SK-N-SH (cell line): Measurements from ENCODE around the gene EVC. TPM values are rescaled to one million over a fixed set of nuclear protein-coding genes. Genes with fewer than 3 reads are reported as not detected.

ENCODE experiments used
- CTCF ChIA-PET: fragments of 300-600, 350-600 bp; formaldehyde crosslinking; extraction: SDS; loops from one replicate; lab custom pipeline; 2021; lab: Yijun Ruan, JAX
- POLR2A ChIA-PET: fragments of 350-600 bp; sonication (Branson Sonifier 250); formaldehyde crosslinking; extraction: SDS; loops from one replicate; lab custom pipeline; 2020; ENCODE audit warnings: antibody characterized with exemption, inconsistent platforms; lab: Yijun Ruan, JAX
- DNase-seq: peaks from one replicate; pipeline ENCODE4 v3.0.0; 2012
- H2AFZ ChIP-seq: fragments of 200-600 bp; sonication (generic); 2 replicates; pipeline ENCODE4 v1.8.1; 2016; ENCODE audit warnings: antibody characterized with exemption, mild to moderate bottlenecking, low read depth
- H3F3A ChIP-seq: fragments of 200-600 bp; sonication (generic); replicated peaks from 2 replicates; pipeline ENCODE3; 2016; ENCODE audit warnings: antibody characterized with exemption, mild to moderate bottlenecking; ENCODE audit not compliant: insufficient read depth
- H3K27ac ChIP-seq, 2 experiments: fragments of 200-500 bp in 1 of 2; fragments of 200-600 bp in 1 of 2; sonication (Bioruptor generic) in 1 of 2; sonication (generic), shearing (Covaris generic) in 1 of 2; 2 replicates each; pipeline versions ENCODE4 v1.5.1 to v1.6.1; 2014 to 2016; ENCODE audit warnings: low read depth in 2 of 2, inconsistent platforms in 1 of 2, low read length in 1 of 2, mild to moderate bottlenecking in 1 of 2, mixed read lengths in 1 of 2
- H3K27me3 ChIP-seq: fragments of 200-600 bp; sonication (generic), shearing (Covaris generic); 2 replicates; pipeline ENCODE4 v1.6.1; 2016; ENCODE audit warnings: mixed run types; ENCODE audit not compliant: insufficient read depth
- H3K36me3 ChIP-seq, 2 experiments: fragments of 200-500 bp in 1 of 2; fragments of 200-600 bp in 1 of 2; sonication (Bioruptor generic) in 1 of 2; sonication (generic) in 1 of 2; replicated peaks in 1 of 2; 2 replicates each; pipeline versions ENCODE3 to v1.5.1; 2014 to 2016; ENCODE audit warnings: low read length in 1 of 2, mild to moderate bottlenecking in 1 of 2; ENCODE audit not compliant: insufficient read depth in 2 of 2, control insufficient read depth in 1 of 2
- H3K4me1 ChIP-seq, 2 experiments: fragments of 200-500 bp in 1 of 2; fragments of 200-600 bp in 1 of 2; sonication (Bioruptor generic) in 1 of 2; sonication (generic), shearing (Covaris generic) in 1 of 2; 2 replicates each; pipeline versions ENCODE4 v1.5.1 to v1.6.1; 2014 to 2016; ENCODE audit warnings: low read depth in 1 of 2, low read length in 1 of 2, mixed run types in 1 of 2; ENCODE audit not compliant: insufficient read depth in 2 of 2, control insufficient read depth in 1 of 2
- H3K4me2 ChIP-seq: fragments of 200-600 bp; sonication (generic), shearing (Covaris generic); 2 replicates; pipeline ENCODE4 v1.6.1; 2017; ENCODE audit warnings: mixed run types
- H3K4me3 ChIP-seq, 2 experiments: fragments of 200-500 bp in 1 of 2; fragments of 200-600 bp in 1 of 2; sonication (Bioruptor generic) in 1 of 2; sonication (generic), shearing (Covaris generic) in 1 of 2; 2 replicates each; pipeline versions ENCODE4 v1.5.1 to v1.8.1; 2014 to 2016; ENCODE audit warnings: low read depth in 2 of 2, inconsistent platforms in 1 of 2, low read length in 1 of 2, mild to moderate bottlenecking in 1 of 2, mixed read lengths in 1 of 2, moderate library complexity in 1 of 2
- H3K79me2 ChIP-seq: fragments of 200-600 bp; sonication (generic); 2 replicates; pipeline ENCODE4 v1.8.1; 2017; ENCODE audit warnings: mild to moderate bottlenecking; ENCODE audit not compliant: insufficient read depth
- H3K9ac ChIP-seq: fragments of 200-600 bp; sonication (generic); 2 replicates; pipeline ENCODE4 v1.6.1; 2017; ENCODE audit warnings: mixed run types
- H3K9me2 ChIP-seq: fragments of 200-600 bp; sonication (generic); 2 replicates; pipeline ENCODE4 v1.6.1; 2017; ENCODE audit warnings: mixed run types
- H3K9me3 ChIP-seq: fragments of 200-600 bp; sonication (generic); 2 replicates; pipeline ENCODE4 v1.6.1; 2017; ENCODE audit warnings: mixed run types, mild to moderate bottlenecking, moderate library complexity
- H4K20me1 ChIP-seq: fragments of 200-600 bp; sonication (generic); 2 replicates; pipeline ENCODE4 v1.6.1; 2017; ENCODE audit warnings: mild to moderate bottlenecking, mixed run types; ENCODE audit not compliant: insufficient read depth
- CHD2 ChIP-seq: fragments of 150-350 bp; IDR thresholded peaks from 2 replicates; pipeline ENCODE4 v1.6.1; 2018; ENCODE audit warnings: low read length; ENCODE audit not compliant: partially characterized antibody
- EP300 ChIP-seq, 2 experiments: IDR thresholded peaks; 2 replicates each; pipeline versions ENCODE4 v1.4.0 to v1.6.1; 2012; ENCODE audit warnings: borderline replicate concordance in 1 of 2, low read depth in 1 of 2, low read length in 1 of 2
- EZH2phosphoT487 ChIP-seq: fragments of 200-600 bp; sonication (generic); IDR thresholded peaks from 2 replicates; pipeline ENCODE4 v1.6.1; 2017; ENCODE audit warnings: low read depth, mixed run types, mild to moderate bottlenecking, antibody characterized with exemption, moderate library complexity, borderline replicate concordance
- FOSL2 ChIP-seq: IDR thresholded peaks from 2 replicates; pipeline ENCODE4 v1.4.0; 2012; ENCODE audit warnings: low read depth, mild to moderate bottlenecking, moderate library complexity, borderline replicate concordance
- FOXM1 ChIP-seq: IDR thresholded peaks from 2 replicates; pipeline ENCODE4 v1.4.0; 2012; ENCODE audit warnings: low read depth, mild to moderate bottlenecking
- GABPA ChIP-seq: IDR thresholded peaks from 2 replicates; pipeline ENCODE4 v1.4.0; 2012; ENCODE audit warnings: low read depth, mild to moderate bottlenecking
- GATA2 ChIP-seq: sonication (generic); formaldehyde crosslinking; IDR thresholded peaks from 2 replicates; pipeline ENCODE4 v1.5.0; 2020; ENCODE audit warnings: mild to moderate bottlenecking, missing genetic modification reagents
- MEF2A ChIP-seq: IDR thresholded peaks from 2 replicates; pipeline ENCODE4 v1.4.0; 2012; ENCODE audit warnings: low read depth, borderline replicate concordance
- MXI1 ChIP-seq: IDR thresholded peaks from 2 replicates; pipeline ENCODE4 v1.6.1; 2012; ENCODE audit warnings: mild to moderate bottlenecking, low read depth, low read length, improper control_type of control experiment
- NFIC ChIP-seq: IDR thresholded peaks from 2 replicates; pipeline ENCODE4 v1.4.0; 2012; ENCODE audit warnings: borderline replicate concordance
- NRF1 ChIP-seq: IDR thresholded peaks from 2 replicates; pipeline ENCODE4 v1.6.1; 2012; ENCODE audit warnings: low read depth, mild to moderate bottlenecking, low read length
- POLR2AphosphoS5 ChIP-seq: IDR thresholded peaks from 2 replicates; pipeline ENCODE4 v1.6.1; 2012; ENCODE audit warnings: low read depth, low read length
- RCOR1 ChIP-seq: fragments of 150-350 bp; IDR thresholded peaks from 2 replicates; pipeline ENCODE4 v1.6.1; 2017; ENCODE audit warnings: antibody characterized with exemption, low read length
- RXRA ChIP-seq: IDR thresholded peaks from 2 replicates; pipeline ENCODE4 v1.4.0; 2012; ENCODE audit warnings: low read depth, mild to moderate bottlenecking, borderline replicate concordance
- SMC3 ChIP-seq: IDR thresholded peaks from 2 replicates; pipeline ENCODE4 v1.6.1; 2012; ENCODE audit warnings: low read depth, low read length, improper control_type of control experiment
- YY1 ChIP-seq: IDR thresholded peaks from 2 replicates; pipeline ENCODE4 v1.4.0; 2012; ENCODE audit warnings: low read depth, mild to moderate bottlenecking
- WGBS: methylation state at CpG from one replicate; pipeline ENCODE4 v1.1.6; 2017; ENCODE audit warnings: low lambda C conversion rate; 5-methylcytosine and 5-hydroxymethylcytosine counted together
- polyA plus RNA-seq, 3 experiments: library from polyadenylated mRNA; depleted of rRNA; stranded (reverse); fragments of >200 nt; gene quantifications; 2 replicates each; pipeline ENCODE4 v1.2.3, GENCODE V29; 2012
- TF ChIP-seq, protein P1 (sequence below): IDR thresholded peaks from 2 replicates; pipeline ENCODE4; 2012
- TF ChIP-seq, protein P2 (sequence below): fragments of 150-350 bp; IDR thresholded peaks from 2 replicates; pipeline ENCODE4 v1.6.1; 2016; ENCODE audit warnings: mild to moderate bottlenecking, low read depth, low read length
- TF ChIP-seq, protein P3 (sequence below): IDR thresholded peaks from 2 replicates; pipeline ENCODE4 v1.4.0; 2012; ENCODE audit warnings: low read depth, borderline replicate concordance
- TF ChIP-seq, protein P4 (sequence below): fragments of 150-350 bp; IDR thresholded peaks from 2 replicates; pipeline ENCODE4 v1.6.1; 2017; ENCODE audit warnings: antibody characterized with exemption, low read length, low read depth, borderline replicate concordance
- TF ChIP-seq, protein P5 (sequence below): IDR thresholded peaks from 2 replicates; pipeline ENCODE4 v1.6.1; 2012; ENCODE audit warnings: mild to moderate bottlenecking, low read depth, low read length, moderate library complexity

EVC gene
- polyA plus RNA-seq, 1 of the 3 experiments (the other 2 are of a cell fraction) = 3.8 TPM

DNA sequence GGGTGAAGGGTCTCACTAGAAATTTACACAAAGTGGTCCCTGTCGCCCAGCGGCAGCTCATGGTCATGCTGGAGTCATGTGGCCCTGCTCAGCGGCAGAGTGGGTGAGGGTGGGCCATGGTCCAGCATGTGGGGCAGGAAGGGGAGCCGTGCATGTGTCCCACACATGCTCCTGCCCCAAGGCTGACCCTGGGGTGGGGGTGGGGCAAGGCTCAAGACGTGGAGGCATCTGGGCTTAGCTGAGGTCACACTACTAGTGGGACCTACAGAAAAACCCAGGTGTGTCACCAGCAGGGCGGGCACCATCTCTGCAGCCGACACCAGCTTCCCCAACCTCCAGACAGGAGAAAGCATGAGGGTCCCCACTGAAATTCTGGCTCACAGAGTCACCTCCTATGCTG lies 42.4 kb downstream of the EVC start (continued):
- TF ChIP-seq RCOR1 (no peak), POLR2AphosphoS5 (no peak), NFIC (no peak), MXI1 (no peak), EP300 (IDR thresholded peaks at IDR 0.05; ENCODE audit: borderline replicate concordance in 1 of 2, low read depth in 1 of 2, low read length in 1 of 2) (no peak), GABPA (no peak), FOSL2 (no peak)

DNA sequence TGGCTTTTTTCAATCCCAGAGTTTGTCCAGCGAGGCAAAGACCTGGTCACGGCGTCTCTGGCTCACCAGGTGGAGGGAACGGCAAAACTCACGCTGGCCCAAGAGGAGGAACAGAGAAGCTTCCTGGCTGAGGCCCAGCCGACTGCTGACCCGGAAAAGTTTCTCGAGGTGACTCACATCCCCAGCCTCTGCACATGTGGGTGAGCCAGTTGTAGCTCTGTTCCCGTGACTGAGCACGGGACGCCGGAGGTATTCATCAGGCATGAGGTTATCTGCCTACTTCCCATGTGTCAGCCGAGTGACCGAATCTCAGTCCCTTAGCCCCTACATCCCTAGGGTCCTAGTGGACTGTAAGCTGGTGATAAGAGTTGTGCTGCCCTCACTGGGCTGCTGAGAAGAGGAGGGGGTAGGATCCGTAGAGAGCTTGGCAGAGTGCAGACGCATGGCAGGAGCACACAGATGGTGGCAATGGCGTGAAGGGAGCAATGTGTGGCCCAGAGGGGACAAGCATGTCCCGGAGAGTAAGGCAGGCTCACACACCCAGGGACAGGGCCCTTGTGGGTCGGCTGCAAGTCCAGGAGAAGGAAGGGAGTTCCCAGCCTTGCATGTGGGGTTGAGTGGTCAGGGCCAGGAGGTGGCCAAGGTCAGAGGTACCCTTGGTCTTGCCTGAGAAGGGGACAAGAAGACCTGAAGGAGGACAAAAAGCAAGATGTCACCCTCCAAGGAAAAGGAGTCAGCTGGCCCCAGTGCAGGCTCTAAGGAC lies 42.9 kb downstream of the EVC start:
- WGBS = 60% methylated on average over 15 of the region's 19 CpGs
- ChIA-PET CTCF (interaction anchor here (1.1 to 1.5 kb wide), 2 partner anchors 16 to 44 kb away, joined by 3 to 4 read pairs; no protein-coding TSS in a partner anchor), POLR2A (no interaction called here)
- Histone ChIP-seq H3K4me2 (no peak overlapping the region), H3K4me1 (peaks cover 0 to 7% of the 10 kb centered on the region in 2 experiments; a peak in 2 of 4 replicates), H3F3A (peaks cover 13% of the 10 kb centered on the region), H3K9me3 (no peaks in the 10 kb centered on the region), H2AFZ (no peak overlapping the region), H4K20me1 (no peaks in the 10 kb centered on the region), H3K79me2 (no peaks in the 10 kb centered on the region), H3K27ac (peak overlapping the region in 1 of 2 experiments; percentile 35; a peak in 2 of 4 replicates), H3K27me3 (no peaks in the 10 kb centered on the region), H3K9ac (no peak overlapping the region), H3K4me3 (no peak overlapping the region), H3K9me2 (no peaks in the 10 kb centered on the region), H3K36me3 (peaks cover 21 to 30% of the 10 kb centered on the region in 2 experiments)
- DNase-seq = no peak
- TF ChIP-seq FOSL2 = peak; percentile 58; the same call in 1 of the 2 replicates
- TF ChIP-seq YY1 = no peak
- TF ChIP-seq NRF1 = no peak
- TF ChIP-seq GABPA = peak; percentile 49
- no peak for TF ChIP-seq CHD2
- TF ChIP-seq, protein P1, sequence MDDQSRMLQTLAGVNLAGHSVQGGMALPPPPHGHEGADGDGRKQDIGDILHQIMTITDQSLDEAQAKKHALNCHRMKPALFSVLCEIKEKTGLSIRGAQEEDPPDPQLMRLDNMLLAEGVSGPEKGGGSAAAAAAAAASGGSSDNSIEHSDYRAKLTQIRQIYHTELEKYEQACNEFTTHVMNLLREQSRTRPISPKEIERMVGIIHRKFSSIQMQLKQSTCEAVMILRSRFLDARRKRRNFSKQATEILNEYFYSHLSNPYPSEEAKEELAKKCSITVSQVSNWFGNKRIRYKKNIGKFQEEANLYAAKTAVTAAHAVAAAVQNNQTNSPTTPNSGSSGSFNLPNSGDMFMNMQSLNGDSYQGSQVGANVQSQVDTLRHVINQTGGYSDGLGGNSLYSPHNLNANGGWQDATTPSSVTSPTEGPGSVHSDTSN = no peak
- TF ChIP-seq MEF2A = no peak
- TF ChIP-seq, protein P2, sequence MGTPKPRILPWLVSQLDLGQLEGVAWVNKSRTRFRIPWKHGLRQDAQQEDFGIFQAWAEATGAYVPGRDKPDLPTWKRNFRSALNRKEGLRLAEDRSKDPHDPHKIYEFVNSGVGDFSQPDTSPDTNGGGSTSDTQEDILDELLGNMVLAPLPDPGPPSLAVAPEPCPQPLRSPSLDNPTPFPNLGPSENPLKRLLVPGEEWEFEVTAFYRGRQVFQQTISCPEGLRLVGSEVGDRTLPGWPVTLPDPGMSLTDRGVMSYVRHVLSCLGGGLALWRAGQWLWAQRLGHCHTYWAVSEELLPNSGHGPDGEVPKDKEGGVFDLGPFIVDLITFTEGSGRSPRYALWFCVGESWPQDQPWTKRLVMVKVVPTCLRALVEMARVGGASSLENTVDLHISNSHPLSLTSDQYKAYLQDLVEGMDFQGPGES = no peak
- TF ChIP-seq GATA2 = no peak
- TF ChIP-seq, protein P3, sequence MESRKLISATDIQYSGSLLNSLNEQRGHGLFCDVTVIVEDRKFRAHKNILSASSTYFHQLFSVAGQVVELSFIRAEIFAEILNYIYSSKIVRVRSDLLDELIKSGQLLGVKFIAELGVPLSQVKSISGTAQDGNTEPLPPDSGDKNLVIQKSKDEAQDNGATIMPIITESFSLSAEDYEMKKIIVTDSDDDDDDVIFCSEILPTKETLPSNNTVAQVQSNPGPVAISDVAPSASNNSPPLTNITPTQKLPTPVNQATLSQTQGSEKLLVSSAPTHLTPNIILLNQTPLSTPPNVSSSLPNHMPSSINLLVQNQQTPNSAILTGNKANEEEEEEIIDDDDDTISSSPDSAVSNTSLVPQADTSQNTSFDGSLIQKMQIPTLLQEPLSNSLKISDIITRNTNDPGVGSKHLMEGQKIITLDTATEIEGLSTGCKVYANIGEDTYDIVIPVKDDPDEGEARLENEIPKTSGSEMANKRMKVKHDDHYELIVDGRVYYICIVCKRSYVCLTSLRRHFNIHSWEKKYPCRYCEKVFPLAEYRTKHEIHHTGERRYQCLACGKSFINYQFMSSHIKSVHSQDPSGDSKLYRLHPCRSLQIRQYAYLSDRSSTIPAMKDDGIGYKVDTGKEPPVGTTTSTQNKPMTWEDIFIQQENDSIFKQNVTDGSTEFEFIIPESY = no peak
- TF ChIP-seq RCOR1 = no peak
- TF ChIP-seq RXRA = no peak
- peak; percentile 30; the same call in 1 of the 2 replicates for TF ChIP-seq NFIC
- TF ChIP-seq, protein P4, sequence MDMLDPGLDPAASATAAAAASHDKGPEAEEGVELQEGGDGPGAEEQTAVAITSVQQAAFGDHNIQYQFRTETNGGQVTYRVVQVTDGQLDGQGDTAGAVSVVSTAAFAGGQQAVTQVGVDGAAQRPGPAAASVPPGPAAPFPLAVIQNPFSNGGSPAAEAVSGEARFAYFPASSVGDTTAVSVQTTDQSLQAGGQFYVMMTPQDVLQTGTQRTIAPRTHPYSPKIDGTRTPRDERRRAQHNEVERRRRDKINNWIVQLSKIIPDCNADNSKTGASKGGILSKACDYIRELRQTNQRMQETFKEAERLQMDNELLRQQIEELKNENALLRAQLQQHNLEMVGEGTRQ = no peak
- no peak for TF ChIP-seq EZH2phosphoT487
- TF ChIP-seq, protein P5, sequence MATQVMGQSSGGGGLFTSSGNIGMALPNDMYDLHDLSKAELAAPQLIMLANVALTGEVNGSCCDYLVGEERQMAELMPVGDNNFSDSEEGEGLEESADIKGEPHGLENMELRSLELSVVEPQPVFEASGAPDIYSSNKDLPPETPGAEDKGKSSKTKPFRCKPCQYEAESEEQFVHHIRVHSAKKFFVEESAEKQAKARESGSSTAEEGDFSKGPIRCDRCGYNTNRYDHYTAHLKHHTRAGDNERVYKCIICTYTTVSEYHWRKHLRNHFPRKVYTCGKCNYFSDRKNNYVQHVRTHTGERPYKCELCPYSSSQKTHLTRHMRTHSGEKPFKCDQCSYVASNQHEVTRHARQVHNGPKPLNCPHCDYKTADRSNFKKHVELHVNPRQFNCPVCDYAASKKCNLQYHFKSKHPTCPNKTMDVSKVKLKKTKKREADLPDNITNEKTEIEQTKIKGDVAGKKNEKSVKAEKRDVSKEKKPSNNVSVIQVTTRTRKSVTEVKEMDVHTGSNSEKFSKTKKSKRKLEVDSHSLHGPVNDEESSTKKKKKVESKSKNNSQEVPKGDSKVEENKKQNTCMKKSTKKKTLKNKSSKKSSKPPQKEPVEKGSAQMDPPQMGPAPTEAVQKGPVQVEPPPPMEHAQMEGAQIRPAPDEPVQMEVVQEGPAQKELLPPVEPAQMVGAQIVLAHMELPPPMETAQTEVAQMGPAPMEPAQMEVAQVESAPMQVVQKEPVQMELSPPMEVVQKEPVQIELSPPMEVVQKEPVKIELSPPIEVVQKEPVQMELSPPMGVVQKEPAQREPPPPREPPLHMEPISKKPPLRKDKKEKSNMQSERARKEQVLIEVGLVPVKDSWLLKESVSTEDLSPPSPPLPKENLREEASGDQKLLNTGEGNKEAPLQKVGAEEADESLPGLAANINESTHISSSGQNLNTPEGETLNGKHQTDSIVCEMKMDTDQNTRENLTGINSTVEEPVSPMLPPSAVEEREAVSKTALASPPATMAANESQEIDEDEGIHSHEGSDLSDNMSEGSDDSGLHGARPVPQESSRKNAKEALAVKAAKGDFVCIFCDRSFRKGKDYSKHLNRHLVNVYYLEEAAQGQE = no peak
- no peak for TF ChIP-seq FOXM1
- TF ChIP-seq SMC3 = no peak
